Keratinocyte (primary cell): ENCODE measurements around the gene COMMD7.

Experiments used
- EZH2 ChIP-seq: IDR thresholded peaks from one replicate; pipeline ENCODE4 v1.6.1; 2012; ENCODE audit warnings: inconsistent platforms, mild to moderate bottlenecking, low read length, moderate library complexity
- TF ChIP-seq, protein P1 (sequence below), 3 experiments: IDR thresholded peaks in 1 of 3; conservative IDR thresholded peaks in 1 of 3; optimal IDR thresholded peaks in 1 of 3; 2 replicates in 2 of 3; 3 replicates in 1 of 3; pipeline versions ENCODE3 to v1.5.1; 2011; ENCODE audit warnings: low read length in 3 of 3, mild to moderate bottlenecking in 3 of 3, moderate library complexity in 2 of 3, control low read depth in 1 of 3, inconsistent platforms in 1 of 3; ENCODE audit not compliant: insufficient read depth in 2 of 3; ENCODE audit errors: extremely low read depth in 1 of 3

DNA sequence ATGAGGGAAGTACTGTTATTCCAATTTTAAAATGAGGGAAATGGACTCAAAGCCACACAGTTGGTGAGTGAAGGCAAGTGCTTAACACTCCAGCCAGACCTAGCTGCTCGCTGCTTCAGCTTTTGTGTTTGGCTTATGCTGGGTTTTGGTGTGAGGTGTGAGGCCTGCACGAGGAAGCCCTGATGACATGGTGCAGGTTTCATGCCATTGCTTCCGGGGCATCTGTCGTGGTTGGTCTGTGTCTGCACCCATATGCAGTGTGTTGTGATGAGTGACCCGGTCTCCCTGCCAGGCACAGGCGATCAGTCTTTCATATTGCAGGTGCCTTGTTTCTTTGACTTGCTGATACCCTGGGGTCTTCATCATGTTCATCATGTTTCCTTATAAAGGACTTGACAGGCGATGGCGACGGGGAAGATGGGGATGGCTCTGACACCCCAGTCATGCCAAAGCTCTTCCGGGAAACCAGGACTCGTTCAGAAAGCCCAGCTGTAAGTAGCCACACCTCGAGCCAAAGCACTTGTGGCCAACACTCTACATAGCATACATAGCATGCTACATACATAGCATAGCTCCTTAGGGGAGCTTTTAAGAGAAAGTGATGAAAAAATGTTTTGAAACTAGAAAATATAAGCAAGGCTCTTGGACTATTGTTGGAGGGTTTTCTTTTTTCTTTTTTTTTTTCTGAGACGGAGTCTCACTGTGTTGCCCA, 41.3 kb upstream of the COMMD7 start:
- TF ChIP-seq, protein P1, sequence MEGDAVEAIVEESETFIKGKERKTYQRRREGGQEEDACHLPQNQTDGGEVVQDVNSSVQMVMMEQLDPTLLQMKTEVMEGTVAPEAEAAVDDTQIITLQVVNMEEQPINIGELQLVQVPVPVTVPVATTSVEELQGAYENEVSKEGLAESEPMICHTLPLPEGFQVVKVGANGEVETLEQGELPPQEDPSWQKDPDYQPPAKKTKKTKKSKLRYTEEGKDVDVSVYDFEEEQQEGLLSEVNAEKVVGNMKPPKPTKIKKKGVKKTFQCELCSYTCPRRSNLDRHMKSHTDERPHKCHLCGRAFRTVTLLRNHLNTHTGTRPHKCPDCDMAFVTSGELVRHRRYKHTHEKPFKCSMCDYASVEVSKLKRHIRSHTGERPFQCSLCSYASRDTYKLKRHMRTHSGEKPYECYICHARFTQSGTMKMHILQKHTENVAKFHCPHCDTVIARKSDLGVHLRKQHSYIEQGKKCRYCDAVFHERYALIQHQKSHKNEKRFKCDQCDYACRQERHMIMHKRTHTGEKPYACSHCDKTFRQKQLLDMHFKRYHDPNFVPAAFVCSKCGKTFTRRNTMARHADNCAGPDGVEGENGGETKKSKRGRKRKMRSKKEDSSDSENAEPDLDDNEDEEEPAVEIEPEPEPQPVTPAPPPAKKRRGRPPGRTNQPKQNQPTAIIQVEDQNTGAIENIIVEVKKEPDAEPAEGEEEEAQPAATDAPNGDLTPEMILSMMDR (optimal IDR thresholded peaks at IDR 0.05 in 1 of 3, IDR thresholded peaks at IDR 0.05 in 1 of 3, conservative IDR thresholded peaks at IDR 0.05 in 1 of 3; ENCODE audit: extremely low read depth in 1 of 3, insufficient read depth in 2 of 3, low read length in 3 of 3), result no peak
- TF ChIP-seq EZH2, result no peak
